PC-9 (cell line): ENCODE results near the gene UBE2D4. TPM values are rescaled to one million over a fixed set of nuclear protein-coding genes. Genes with fewer than 3 reads are reported as not detected.

ENCODE experiments used
- BruUV-seq: library from RNA; stranded (reverse); fragments of 400-500 nt; replicated peaks from 2 replicates; lab custom pipeline; 2021; lab: Mats Ljungman, UMichigan
- CTCF ChIA-PET: fragments of 300-600 bp; sonication (Branson Sonifier 250); formaldehyde crosslinking; loops from one replicate; lab custom pipeline; 2022; ENCODE audit warnings: antibody characterized with exemption; lab: Charles Lee
- POLR2A ChIA-PET: fragments of 300-600 bp; sonication (Branson Sonifier 250); formaldehyde crosslinking; loops from one replicate; lab custom pipeline; 2022; ENCODE audit warnings: antibody characterized with exemption; ENCODE audit not compliant: unreplicated experiment; lab: Charles Lee
- DNase-seq, 2 experiments: peaks; one replicate each; pipeline versions ENCODE4 v3.0.0 to v3.0.0-alpha.2; 2015 to 2022; ENCODE audit warnings: mixed read lengths in 1 of 2
- H2AFZ ChIP-seq: fragments of 200-600 bp; sonication (generic); 2 replicates; pipeline ENCODE4 v1.8.1; 2017; ENCODE audit warnings: antibody characterized with exemption
- H3F3A ChIP-seq: fragments of 200-600 bp; sonication (generic); 2 replicates; pipeline ENCODE4 v1.8.1; 2017; ENCODE audit warnings: antibody characterized with exemption, mild to moderate bottlenecking, low read depth; ENCODE audit not compliant: insufficient read depth
- H3K27ac ChIP-seq: fragments of 200-600 bp; sonication (generic); 2 replicates; pipeline ENCODE4 v1.6.1; 2016; ENCODE audit warnings: mixed run types
- H3K27me3 ChIP-seq: fragments of 200-600 bp; sonication (generic); 2 replicates; pipeline ENCODE4 v1.6.1; 2016; ENCODE audit warnings: low read depth, mixed run types; ENCODE audit not compliant: insufficient read depth
- H3K36me3 ChIP-seq: fragments of 200-600 bp; sonication (generic); 2 replicates; pipeline ENCODE4 v1.6.1; 2016; ENCODE audit warnings: low read depth, mixed run types
- H3K4me1 ChIP-seq: fragments of 200-600 bp; sonication (generic); replicated peaks from 2 replicates; pipeline ENCODE4 v1.6.1; 2016; ENCODE audit warnings: mixed run types; ENCODE audit not compliant: insufficient read depth
- H3K4me2 ChIP-seq: fragments of 200-600 bp; sonication (generic); 2 replicates; pipeline ENCODE4 v1.6.1; 2017; ENCODE audit warnings: mixed run types
- H3K4me3 ChIP-seq: fragments of 200-600 bp; sonication (generic); 2 replicates; pipeline ENCODE4 v1.6.1; 2016; ENCODE audit warnings: mixed run types
- H3K79me2 ChIP-seq: fragments of 200-600 bp; sonication (generic); 2 replicates; pipeline ENCODE4 v1.6.1; 2017; ENCODE audit warnings: low read depth, mixed run types
- H3K9me2 ChIP-seq: fragments of 200-600 bp; sonication (generic); 2 replicates; pipeline ENCODE4 v1.8.1; 2017; ENCODE audit warnings: mild to moderate bottlenecking; ENCODE audit not compliant: insufficient read depth
- H3K9me3 ChIP-seq: fragments of 200-600 bp; sonication (generic); 2 replicates; pipeline ENCODE4 v1.8.1; 2016; ENCODE audit warnings: low read depth; ENCODE audit not compliant: insufficient read depth
- H4K20me1 ChIP-seq: fragments of 200-600 bp; sonication (generic); 2 replicates; pipeline ENCODE4 v1.8.1; 2017; ENCODE audit not compliant: insufficient read depth
- EZH2 ChIP-seq: fragments of 200-600 bp; sonication (generic); IDR thresholded peaks from 2 replicates; pipeline ENCODE4 v1.8.0; 2017; ENCODE audit warnings: antibody characterized with exemption, low read depth
- intact Hi-C: fragments of 100-400 bp; cut with micrococcal nuclease; formaldehyde crosslinking; loops from one replicate; pipeline ENCODE4 v1.10.0; 2022; ENCODE audit not compliant: unreplicated experiment
- total RNA-seq: library from RNA; stranded (reverse); gene quantifications from 2 replicates; pipeline ENCODE4 v1.2.3, GENCODE V29; 2021
- TF ChIP-seq, protein P1 (sequence below): fragments of 200-600 bp; sonication (generic); conservative IDR thresholded peaks from 2 replicates; pipeline ENCODE4 v1.6.1; 2017; ENCODE audit warnings: mixed run types, antibody characterized with exemption, mild to moderate bottlenecking, moderate library complexity

UBE2D4 gene
- total RNA-seq, 1 experiment from 2014 or later, result 17.1 TPM

DNA sequence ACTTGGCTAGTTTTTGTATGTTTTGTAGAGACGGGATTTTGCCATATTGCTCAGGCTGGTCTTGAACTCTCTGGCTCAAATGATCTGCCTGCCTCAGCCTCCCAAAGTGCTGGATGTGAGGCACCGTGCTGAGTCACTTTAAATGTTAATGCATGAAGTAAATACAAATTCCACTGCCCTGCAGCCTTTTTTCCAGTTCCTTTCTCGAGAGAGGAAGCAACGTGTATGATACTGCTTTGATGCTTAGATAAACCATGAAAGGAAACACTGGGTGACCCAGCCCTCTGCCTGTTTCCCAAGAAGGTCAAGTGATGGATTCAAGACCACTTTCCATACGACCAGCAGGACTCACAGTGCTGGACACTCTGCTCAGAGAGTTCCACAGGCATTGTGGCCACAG lies 45.6 kb upstream of the UBE2D4 start:
- TF ChIP-seq, protein P1, sequence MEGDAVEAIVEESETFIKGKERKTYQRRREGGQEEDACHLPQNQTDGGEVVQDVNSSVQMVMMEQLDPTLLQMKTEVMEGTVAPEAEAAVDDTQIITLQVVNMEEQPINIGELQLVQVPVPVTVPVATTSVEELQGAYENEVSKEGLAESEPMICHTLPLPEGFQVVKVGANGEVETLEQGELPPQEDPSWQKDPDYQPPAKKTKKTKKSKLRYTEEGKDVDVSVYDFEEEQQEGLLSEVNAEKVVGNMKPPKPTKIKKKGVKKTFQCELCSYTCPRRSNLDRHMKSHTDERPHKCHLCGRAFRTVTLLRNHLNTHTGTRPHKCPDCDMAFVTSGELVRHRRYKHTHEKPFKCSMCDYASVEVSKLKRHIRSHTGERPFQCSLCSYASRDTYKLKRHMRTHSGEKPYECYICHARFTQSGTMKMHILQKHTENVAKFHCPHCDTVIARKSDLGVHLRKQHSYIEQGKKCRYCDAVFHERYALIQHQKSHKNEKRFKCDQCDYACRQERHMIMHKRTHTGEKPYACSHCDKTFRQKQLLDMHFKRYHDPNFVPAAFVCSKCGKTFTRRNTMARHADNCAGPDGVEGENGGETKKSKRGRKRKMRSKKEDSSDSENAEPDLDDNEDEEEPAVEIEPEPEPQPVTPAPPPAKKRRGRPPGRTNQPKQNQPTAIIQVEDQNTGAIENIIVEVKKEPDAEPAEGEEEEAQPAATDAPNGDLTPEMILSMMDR, result no peak
- TF ChIP-seq EZH2, result no peak
- Histone ChIP-seq H3K4me2 (no peak overlapping the region), H3K27ac (no peak overlapping the region), H3K9me3 (no peaks in the 10 kb centered on the region), H3F3A (no peaks in the 10 kb centered on the region; the same call in 1 of the 2 replicates), H4K20me1 (peaks cover 5% of the 10 kb centered on the region; the same call in 1 of the 2 replicates), H3K79me2 (0 out of 2 replicates have a peak, but pooled peaks cover 5% of the 10 kb centered on the region), H2AFZ (no peak overlapping the region), H3K4me1 (no peaks in the 10 kb centered on the region), H3K9me2 (no peaks in the 10 kb centered on the region), H3K36me3 (peaks cover 73% of the 10 kb centered on the region), H3K27me3 (no peaks in the 10 kb centered on the region), H3K4me3 (no peak overlapping the region)
- ChIA-PET CTCF (no interaction called here), POLR2A (no interaction called here)
- no peak for DNase-seq
- BruUV-seq, result no TSS peak
- intact Hi-C loops, result no loop called here

DNA sequence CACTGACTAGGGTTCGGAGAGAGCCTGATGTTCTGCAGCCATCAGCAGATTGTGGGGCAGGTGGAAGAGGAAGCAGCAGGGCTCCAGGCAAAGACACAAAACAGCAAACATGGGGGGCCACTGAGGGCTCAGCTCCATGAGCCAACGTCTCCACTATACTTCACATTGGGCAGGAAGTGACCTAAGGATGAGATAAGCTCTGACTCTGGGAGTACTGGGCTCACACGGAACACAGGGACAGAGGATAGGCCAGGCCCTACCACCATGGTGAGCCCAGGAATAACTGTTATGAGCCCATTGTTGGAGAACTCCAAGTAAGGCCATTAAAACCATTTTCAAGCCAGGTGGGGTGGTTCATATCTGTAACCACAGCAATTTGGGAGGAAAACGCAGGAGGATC lies 42.0 kb upstream of the UBE2D4 start:
- no peak for DNase-seq
- H3K27me3 ChIP-seq, result no peaks in the 10 kb centered on the region
- H3F3A ChIP-seq, result peaks cover 6% of the 10 kb centered on the region; the same call in 1 of the 2 replicates
- H3K4me3 ChIP-seq, result no peak overlapping the region
- peaks cover 30% of the 10 kb centered on the region for H3K79me2 ChIP-seq
- no peak for TF ChIP-seq EZH2
- TF ChIP-seq, protein P1, result no peak
- H4K20me1 ChIP-seq, result peaks cover 22% of the 10 kb centered on the region
- H3K4me2 ChIP-seq, result no peak overlapping the region
- CTCF ChIA-PET, result no interaction called here
- H3K9me2 ChIP-seq, result no peaks in the 10 kb centered on the region
- H3K27ac ChIP-seq, result no peak overlapping the region
- POLR2A ChIA-PET, result no interaction called here
- peaks cover 68% of the 10 kb centered on the region for H3K36me3 ChIP-seq
- no TSS peak for BruUV-seq
- no peak overlapping the region for H2AFZ ChIP-seq
- intact Hi-C loops, result no loop called here
- H3K9me3 ChIP-seq, result no peaks in the 10 kb centered on the region
- no peaks in the 10 kb centered on the region for H3K4me1 ChIP-seq

DNA sequence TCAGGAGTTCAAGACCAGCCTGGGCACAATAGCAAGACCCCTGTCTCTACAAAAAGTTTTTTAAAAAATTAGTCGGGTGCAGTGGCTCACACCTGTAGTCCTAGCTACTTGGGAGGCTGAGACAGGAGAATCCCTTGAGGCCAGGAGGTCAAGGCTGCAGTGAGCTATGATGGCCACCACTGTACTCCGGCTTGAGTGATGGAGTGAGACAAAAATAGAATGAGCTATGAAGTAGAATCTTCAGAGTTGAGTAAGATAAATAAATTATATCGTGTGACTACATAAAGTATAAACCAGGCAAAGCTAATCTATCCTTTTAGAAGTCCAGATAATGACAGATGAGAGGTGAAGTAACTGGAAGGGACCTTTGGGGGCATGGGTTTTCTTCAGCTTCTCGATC lies 41.6 kb upstream of the UBE2D4 start:
- POLR2A ChIA-PET, result no interaction called here
- Histone ChIP-seq H3K27ac (no peak overlapping the region), H3K4me2 (no peak overlapping the region), H4K20me1 (peaks cover 26% of the 10 kb centered on the region), H3K27me3 (no peaks in the 10 kb centered on the region), H3K36me3 (peaks cover 64% of the 10 kb centered on the region), H3K79me2 (peaks cover 34% of the 10 kb centered on the region), H3K9me2 (no peaks in the 10 kb centered on the region), H3F3A (peaks cover 8% of the 10 kb centered on the region; the same call in 1 of the 2 replicates), H3K4me1 (no peaks in the 10 kb centered on the region), H3K4me3 (no peak overlapping the region), H3K9me3 (no peaks in the 10 kb centered on the region), H2AFZ (no peak overlapping the region)
- TF ChIP-seq, protein P1, result no peak
- no peak for TF ChIP-seq EZH2
- no peak for DNase-seq
- intact Hi-C loops, result no loop called here
- CTCF ChIA-PET, result no interaction called here
- BruUV-seq, result no TSS peak
